Measurements from ENCODE around the gene SMIM26. TPM values are rescaled to one million over a fixed set of nuclear protein-coding genes. Genes with fewer than 3 reads are reported as not detected.

Gene SMIM26
- total RNA-seq, 8 experiments from 2014 or later: 85.4 to 177 (median 118) TPM

DNA sequence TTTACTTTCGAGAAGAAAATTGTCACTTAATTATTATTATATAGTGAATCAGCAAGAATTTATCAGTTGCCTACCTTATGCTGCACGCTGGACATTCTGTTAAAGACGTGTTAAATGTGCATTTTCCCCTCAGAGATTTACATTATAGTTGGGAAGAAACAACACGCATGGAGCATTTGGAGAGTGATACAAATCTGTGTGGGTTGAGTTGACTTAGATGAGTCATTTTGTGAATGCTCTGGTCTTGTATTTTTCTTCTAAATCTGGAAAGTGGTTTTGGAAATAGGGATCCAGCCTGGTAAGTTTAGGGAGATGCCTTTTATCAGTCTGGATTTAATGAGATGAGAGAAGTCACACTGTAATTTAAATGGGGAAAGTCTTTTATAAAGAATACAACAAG is 24.0 kb upstream of the SMIM26 start:
- Histone ChIP-seq H3K4me3 (no peak overlapping the region), H3K4me1 (replicated peaks in 1 of 2) (no peaks in the 10 kb centered on the region), H3K27ac (no peak overlapping the region)
- in situ Hi-C loops (cut with MboI; ENCODE audit: low pct_unique_long_range_greater_than_20kb in 2 of 9, low sequenced_read_pairs in 9 of 9, unreplicated experiment in 9 of 9): no loop called here
- WGBS, 10 experiments: 42 to 100% (median 93%) methylated on average over 1 to 4 of the region's 4 CpGs; no CpG with 5 or more reads in 3 of the 10 experiments
- no peak for ATAC-seq (replicated peaks in 6 of 8)

DNA sequence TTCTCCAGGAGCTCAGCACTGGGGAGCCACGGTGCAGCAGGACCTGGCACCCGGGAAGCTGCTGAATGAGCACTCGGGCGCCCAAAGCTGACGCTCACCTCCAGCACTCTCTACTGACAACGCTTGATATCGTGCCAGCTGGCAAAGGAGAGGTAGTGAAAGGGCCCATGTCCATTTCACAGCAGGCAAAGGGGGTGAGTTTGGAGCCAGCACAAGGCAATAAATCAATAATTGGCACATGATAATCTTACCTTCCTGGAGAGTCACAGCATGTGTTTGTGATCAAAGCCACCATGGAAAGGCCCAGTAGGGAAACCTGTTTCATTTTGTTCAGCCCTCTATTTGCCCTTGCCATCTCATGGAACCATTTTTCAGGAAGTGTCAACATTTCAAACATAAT is 23.3 kb upstream of the SMIM26 start:
- no peak for ATAC-seq (replicated peaks in 6 of 8)
- Histone ChIP-seq H3K4me3 (no peak overlapping the region), H3K4me1 (replicated peaks in 1 of 2) (no peaks in the 10 kb centered on the region), H3K27ac (no peak overlapping the region)
- WGBS, 10 experiments: 78 to 98% (median 90%) methylated on average over 2 to 7 of the region's 7 CpGs; no CpG with 5 or more reads in 5 of the 10 experiments
- in situ Hi-C loops (cut with MboI; ENCODE audit: low pct_unique_long_range_greater_than_20kb in 2 of 9, low sequenced_read_pairs in 9 of 9, unreplicated experiment in 9 of 9): no loop called here

DNA sequence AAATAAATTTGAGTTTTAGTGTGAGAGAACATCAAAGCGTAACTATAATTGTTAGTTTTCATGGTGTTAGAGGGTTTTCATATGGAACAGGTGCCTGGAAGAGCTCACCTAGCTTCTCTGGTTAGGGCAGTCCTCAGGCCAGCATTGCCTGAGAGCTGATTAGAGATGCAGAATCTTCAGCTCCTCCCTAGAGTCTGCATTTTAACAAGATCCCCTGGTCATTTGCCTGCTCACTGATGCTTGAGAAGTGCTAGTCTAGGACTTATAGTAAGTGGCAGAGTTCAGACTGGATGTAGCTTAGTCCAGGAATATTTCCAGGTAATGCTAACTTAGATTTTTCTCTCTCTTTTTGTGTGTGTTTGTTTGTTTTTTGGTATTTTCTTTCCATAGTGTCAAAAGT is 21.7 kb upstream of the SMIM26 start:
- WGBS, 10 experiments: 83 to 100% (median 100%) methylated on average over 1 of the region's 1 CpG; no CpG with 5 or more reads in 4 of the 10 experiments
- peak in 1 of 8 experiments; percentile 48 for ATAC-seq (replicated peaks in 6 of 8)
- no peak overlapping the region for H3K27ac ChIP-seq
- no peaks in the 10 kb centered on the region for H3K4me1 ChIP-seq (replicated peaks in 1 of 2)
- no peak overlapping the region for H3K4me3 ChIP-seq
- in situ Hi-C loops (cut with MboI; ENCODE audit: low pct_unique_long_range_greater_than_20kb in 2 of 9, low sequenced_read_pairs in 9 of 9, unreplicated experiment in 9 of 9): no loop called here

DNA sequence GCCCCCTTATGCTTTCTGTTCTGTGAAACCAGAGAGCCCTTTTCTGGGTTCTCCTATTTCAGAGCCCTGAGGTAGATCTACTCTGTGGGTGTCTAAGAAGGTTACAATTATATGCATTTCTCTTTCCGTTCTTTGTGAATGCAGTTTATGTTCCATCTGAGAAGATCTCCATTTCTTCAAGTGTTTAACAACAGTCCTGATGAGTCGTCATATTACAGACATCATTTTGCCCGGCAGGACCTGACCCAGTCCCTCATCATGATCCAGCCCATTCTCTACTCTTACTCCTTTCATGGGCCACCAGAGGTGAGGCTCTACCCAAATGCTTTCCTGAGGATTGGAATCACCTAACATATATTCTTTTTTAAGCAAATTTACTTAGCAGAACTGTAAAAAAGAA is 18.8 kb upstream of the SMIM26 start:
- no peak overlapping the region for H3K27ac ChIP-seq
- in situ Hi-C loops (cut with MboI; ENCODE audit: low pct_unique_long_range_greater_than_20kb in 2 of 9, low sequenced_read_pairs in 9 of 9, unreplicated experiment in 9 of 9): no loop called here
- no peaks in the 10 kb centered on the region for H3K4me1 ChIP-seq (replicated peaks in 1 of 2)
- H3K4me3 ChIP-seq: no peak overlapping the region
- ATAC-seq (replicated peaks in 6 of 8): no peak
- WGBS, 10 experiments: 90 to 100% (median 95%) methylated on average over 1 to 3 of the region's 3 CpGs; no CpG with 5 or more reads in 3 of the 10 experiments

DNA sequence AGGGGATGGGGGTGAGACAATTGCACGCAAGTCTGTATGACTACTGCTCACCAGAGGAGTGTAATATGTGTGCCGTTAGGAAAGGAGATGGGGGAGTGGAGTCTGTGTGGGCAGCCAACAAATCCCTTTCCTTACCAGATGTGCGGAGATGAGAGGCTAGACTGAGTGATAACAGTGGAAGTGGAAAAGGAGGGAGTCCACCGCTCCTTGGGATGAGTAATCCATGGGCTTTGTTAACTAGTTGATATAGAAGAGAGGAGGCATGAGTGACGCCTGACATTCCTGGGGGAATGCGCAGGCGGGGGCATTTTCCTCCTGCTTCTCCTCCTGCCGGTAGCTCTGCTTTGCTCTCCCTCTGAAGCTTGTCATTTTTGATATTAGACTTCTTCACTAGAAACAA is 13.5 kb upstream of the SMIM26 start:
- H3K4me3 ChIP-seq: no peak overlapping the region
- in situ Hi-C loops (cut with MboI; ENCODE audit: low pct_unique_long_range_greater_than_20kb in 2 of 9, low sequenced_read_pairs in 9 of 9, unreplicated experiment in 9 of 9): no loop called here
- WGBS, 10 experiments: 73 to 100% (median 92%) methylated on average over 1 to 6 of the region's 8 CpGs; no CpG with 5 or more reads in 4 of the 10 experiments

DNA sequence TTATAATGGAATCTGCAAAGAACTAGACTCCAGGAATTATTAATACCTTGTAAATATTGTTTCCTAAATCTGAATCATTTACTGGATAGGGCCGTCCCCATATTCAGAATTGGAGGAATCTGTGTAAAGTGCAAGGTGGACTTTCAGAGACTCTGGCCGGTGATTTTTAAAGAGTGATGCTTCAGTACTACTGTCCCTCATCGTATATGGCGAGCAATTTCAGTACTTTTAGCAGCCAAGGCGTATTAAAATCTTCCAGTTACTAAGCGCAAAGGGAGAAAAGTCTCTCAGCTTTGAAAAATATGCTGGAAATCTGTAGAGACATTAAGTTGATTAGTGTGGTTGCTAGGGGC is 483 bp downstream of the SMIM26 start:
- ATAC-seq (replicated peaks in 6 of 8): peak; percentile 18 to 56 (median 32)
- in situ Hi-C loops (cut with MboI; ENCODE audit: low pct_unique_long_range_greater_than_20kb in 2 of 9, low sequenced_read_pairs in 9 of 9, unreplicated experiment in 9 of 9): no loop called here

More for the DNA sequence above, 13.5 kb upstream of the SMIM26 start:
- ATAC-seq (replicated peaks in 6 of 8): no peak
- Histone ChIP-seq H3K27ac (no peak overlapping the region), H3K4me1 (replicated peaks in 1 of 2) (no peaks in the 10 kb centered on the region)

DNA sequence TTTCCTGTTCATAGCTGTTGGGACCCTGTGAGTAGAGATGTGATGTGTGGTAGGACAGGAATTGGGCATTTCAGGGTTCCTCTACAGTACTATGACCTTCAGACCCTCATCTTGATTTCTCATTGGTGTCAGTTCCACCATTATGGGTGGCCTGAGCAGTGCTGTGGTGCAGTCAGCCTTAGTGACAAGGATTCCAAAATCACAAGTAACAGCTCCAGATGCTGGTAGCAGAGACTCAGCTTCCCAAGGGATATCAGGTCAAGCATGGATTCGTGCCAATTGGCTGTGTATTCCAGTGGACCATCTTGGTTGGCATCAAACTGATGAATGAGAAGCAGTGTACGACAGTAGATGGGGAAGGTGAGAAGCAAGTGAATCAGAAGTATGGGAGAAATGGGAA is 3.8 kb downstream of the SMIM26 start:
- H3K4me1 ChIP-seq (replicated peaks in 1 of 2): peaks cover 3 to 8% of the 10 kb centered on the region in 2 donors
- no peak overlapping the region for H3K4me3 ChIP-seq
- no peak for ATAC-seq (replicated peaks in 6 of 8)
- WGBS, 10 experiments: 60 to 100% (median 87%) methylated on average over 1 to 2 of the region's 2 CpGs; no CpG with 5 or more reads in 4 of the 10 experiments
- no peak overlapping the region for H3K27ac ChIP-seq
- in situ Hi-C loops (cut with MboI; ENCODE audit: low pct_unique_long_range_greater_than_20kb in 2 of 9, low sequenced_read_pairs in 9 of 9, unreplicated experiment in 9 of 9): no loop called here

More for the DNA sequence above, 483 bp downstream of the SMIM26 start:
- 0 to 9% (median 0%) methylated on average over 1 to 6 of the region's 6 CpGs; no CpG with 5 or more reads in 1 of the 10 experiments for WGBS, 10 experiments
- peaks cover 3 to 8% of the 10 kb centered on the region in 2 donors for H3K4me1 ChIP-seq (replicated peaks in 1 of 2)
- peak overlapping the region; percentile 89 for H3K27ac ChIP-seq
- H3K4me3 ChIP-seq: peak overlapping the region; percentile 64 to 84 (median 77)

DNA sequence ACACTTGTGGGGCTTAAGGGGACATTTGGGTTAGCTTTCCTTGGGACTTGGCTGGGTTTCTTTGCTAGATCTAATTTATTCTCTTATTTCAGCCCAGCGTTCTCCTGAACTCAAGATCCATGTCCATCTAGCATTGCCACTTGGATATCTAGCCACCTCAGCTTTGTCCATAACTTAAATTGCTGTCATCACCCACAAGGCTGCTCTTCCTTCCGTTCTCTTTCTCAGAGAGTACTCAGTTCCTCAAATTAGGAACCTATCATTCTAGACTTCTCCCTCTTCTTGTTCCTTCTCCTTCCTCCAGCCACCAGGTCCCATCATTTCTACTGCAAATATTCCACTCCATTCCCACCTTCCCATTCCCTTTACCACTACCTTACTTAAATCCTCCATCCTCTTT is 4.3 kb downstream of the SMIM26 start:
- no peak overlapping the region for H3K4me3 ChIP-seq
- in situ Hi-C loops (cut with MboI; ENCODE audit: low pct_unique_long_range_greater_than_20kb in 2 of 9, low sequenced_read_pairs in 9 of 9, unreplicated experiment in 9 of 9): no loop called here
- no peak overlapping the region for H3K27ac ChIP-seq
- no peak for ATAC-seq (replicated peaks in 6 of 8)
- peaks cover under 1 to 5% of the 10 kb centered on the region in 2 donors for H3K4me1 ChIP-seq (replicated peaks in 1 of 2)
- WGBS, 10 experiments: 73 to 100% (median 97%) methylated on average over 1 to 2 of the region's 2 CpGs; no CpG with 5 or more reads in 2 of the 10 experiments

DNA sequence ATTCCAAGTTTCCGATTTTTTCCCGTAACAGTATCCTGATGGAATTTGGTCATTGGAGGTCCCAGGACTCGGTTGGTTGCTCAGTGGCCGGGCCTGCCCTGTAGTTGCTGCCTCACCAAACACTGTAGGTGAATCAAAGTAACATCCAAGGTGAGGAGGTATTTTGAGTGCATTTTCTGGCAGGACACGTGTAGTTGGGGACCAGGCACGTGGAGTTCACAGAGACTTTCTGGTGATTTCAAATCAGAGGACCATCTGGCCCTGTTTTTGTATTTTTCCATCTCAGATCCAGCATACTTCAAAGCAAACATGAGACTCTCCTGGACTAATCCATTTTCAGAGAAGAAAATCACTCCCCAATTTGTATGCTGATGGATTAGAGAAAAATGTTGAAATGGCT is 10.7 kb downstream of the SMIM26 start:
- no peak overlapping the region for H3K27ac ChIP-seq
- in situ Hi-C loops (cut with MboI; ENCODE audit: low pct_unique_long_range_greater_than_20kb in 2 of 9, low sequenced_read_pairs in 9 of 9, unreplicated experiment in 9 of 9): no loop called here
- peaks cover 0 to 4% of the 10 kb centered on the region in 2 donors for H3K4me1 ChIP-seq (replicated peaks in 1 of 2)
- ATAC-seq (replicated peaks in 6 of 8): no peak
- H3K4me3 ChIP-seq: no peak overlapping the region
- 67 to 100% (median 83%) methylated on average over 1 to 6 of the region's 6 CpGs; no CpG with 5 or more reads in 2 of the 10 experiments for WGBS, 10 experiments

DNA sequence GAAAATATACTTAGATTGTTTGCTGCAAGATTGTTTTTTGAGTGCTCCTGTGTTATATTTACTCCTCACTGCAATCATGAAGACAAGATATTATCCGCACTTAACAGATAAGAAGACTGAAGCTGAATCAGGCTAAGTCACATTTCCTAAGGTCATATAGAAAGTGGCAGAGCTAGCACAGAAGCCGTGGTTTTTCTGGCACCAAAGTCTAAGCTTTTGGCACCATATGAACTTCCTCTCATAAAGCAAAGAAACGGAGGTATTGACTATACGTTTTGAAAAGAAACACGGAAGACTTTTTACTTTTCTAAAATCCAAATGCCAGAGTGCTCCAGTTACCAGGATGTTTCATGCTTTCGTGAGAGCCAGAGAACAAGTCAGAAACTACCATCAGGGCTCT is 11.3 kb downstream of the SMIM26 start:
- peaks cover 0 to 4% of the 10 kb centered on the region in 2 donors for H3K4me1 ChIP-seq (replicated peaks in 1 of 2)
- no peak overlapping the region for H3K27ac ChIP-seq
- peak in 1 of 8 experiments; percentile 4 for ATAC-seq (replicated peaks in 6 of 8)
- no peak overlapping the region for H3K4me3 ChIP-seq
- 50 to 100% (median 85%) methylated on average over 1 to 6 of the region's 6 CpGs; no CpG with 5 or more reads in 1 of the 10 experiments for WGBS, 10 experiments
- in situ Hi-C loops (cut with MboI; ENCODE audit: low pct_unique_long_range_greater_than_20kb in 2 of 9, low sequenced_read_pairs in 9 of 9, unreplicated experiment in 9 of 9): no loop called here

DNA sequence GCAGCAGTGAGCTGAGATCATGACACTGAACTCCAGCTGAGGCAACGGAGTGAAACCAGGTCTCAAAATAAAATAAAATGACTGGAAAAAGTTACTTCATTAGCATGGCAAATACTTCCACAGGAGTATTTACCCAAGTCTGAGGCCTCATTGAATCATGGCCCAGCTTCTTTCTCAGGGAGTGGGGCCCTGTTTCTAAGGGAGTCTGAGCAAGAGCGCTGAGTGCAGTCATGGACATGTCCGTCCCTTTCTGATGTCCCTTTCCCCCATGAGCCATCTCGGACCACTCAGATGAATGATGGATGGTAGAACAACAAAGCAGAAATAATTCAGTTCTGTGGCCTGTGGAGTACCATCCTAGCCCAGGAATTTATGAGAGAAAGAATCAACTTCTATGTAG is 12.8 kb downstream of the SMIM26 start:
- Histone ChIP-seq H3K4me1 (replicated peaks in 1 of 2) (peaks cover 8 to 15% of the 10 kb centered on the region in 2 donors), H3K4me3 (no peak overlapping the region), H3K27ac (no peak overlapping the region)
- peak in 4 of 8 experiments; percentile 36 to 88 (median 54) for ATAC-seq (replicated peaks in 6 of 8)
- 36 to 83% (median 64%) methylated on average over 1 to 4 of the region's 4 CpGs; no CpG with 5 or more reads in 4 of the 10 experiments for WGBS, 10 experiments
- in situ Hi-C loops (cut with MboI; ENCODE audit: low pct_unique_long_range_greater_than_20kb in 2 of 9, low sequenced_read_pairs in 9 of 9, unreplicated experiment in 9 of 9): no loop called here

DNA sequence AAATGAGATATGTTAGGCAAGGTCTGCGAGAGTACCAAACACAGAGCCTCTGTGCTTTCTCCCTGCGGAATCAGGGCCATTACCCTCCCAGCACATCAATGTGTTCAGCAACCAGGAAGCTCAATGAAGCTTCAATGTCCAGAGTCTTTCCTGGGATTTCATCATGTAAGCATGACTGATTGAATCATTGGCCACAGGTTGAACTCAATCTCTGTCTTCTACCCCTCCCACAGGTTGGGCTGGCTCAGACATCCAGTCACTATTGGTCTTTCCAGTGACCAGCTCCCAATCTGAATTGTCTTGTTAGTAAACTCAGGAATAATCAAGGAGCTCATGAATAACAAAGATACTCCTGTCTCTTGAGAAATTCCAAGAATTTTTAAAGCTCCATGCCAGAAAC is 17.9 kb downstream of the SMIM26 start:
- WGBS, 10 experiments: 0 to 50% (median 40%) methylated on average over 1 of the region's 2 CpGs; no CpG with 5 or more reads in 7 of the 10 experiments
- Histone ChIP-seq H3K27ac (peak overlapping the region; percentile 81 to 92), H3K4me1 (replicated peaks in 1 of 2) (peaks cover 18 to 25% of the 10 kb centered on the region in 2 donors), H3K4me3 (no peak overlapping the region)
- ATAC-seq (replicated peaks in 6 of 8): peak in 5 of 8 experiments; percentile 21 to 69 (median 45)
- in situ Hi-C loops (cut with MboI; ENCODE audit: low pct_unique_long_range_greater_than_20kb in 2 of 9, low sequenced_read_pairs in 9 of 9, unreplicated experiment in 9 of 9): no loop called here

DNA sequence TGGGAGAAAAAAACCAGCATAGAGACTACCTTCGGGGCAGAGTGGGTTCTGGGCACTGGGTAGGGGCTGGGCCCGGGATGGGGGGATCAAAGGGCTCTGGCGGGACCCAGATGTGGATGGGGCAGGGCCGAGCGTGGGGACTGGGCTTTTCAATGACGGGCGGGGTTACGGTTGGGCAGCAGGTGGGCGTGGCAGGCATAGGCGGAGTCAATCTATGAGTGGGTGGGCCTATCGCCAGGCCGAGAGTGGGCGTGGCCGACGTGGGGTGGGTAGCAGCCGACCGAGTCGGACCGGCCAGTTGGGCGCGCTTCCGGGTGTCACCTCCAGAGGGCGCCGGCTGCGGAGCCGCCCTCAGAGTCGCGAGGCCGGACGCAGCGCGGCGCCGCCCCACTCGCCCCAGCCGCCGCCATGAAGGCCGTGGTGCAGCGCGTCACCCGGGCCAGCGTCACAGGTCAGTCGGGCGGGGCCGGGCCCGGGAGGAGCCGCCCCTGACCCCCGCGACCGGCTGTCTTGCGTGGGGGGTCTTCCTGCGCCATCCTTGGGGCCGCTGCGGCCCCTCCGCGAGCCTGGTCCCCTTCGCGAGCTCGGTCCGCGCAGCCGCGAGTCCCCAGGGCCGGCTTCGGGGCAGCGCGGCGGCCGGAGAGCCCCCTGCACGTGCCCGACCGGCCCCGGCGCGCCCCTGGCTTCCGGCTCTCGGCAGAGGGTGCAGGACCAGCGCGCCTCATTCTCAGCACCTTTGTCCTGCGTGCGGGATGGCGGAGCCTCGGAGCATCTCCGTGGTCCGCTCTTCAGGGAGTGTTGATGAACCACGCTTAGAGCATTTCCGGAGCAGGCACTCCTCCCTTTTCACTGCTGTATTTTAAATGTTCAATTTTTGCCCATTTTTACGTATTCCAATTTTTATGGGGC is 20.7 kb downstream of the SMIM26 start, which contains the start of gene DTD1:
TSS of gene DTD1 (plus strand) at position 390 of the 909 bp plus-strand sequence. CDS start at position 409, 19 bp downstream.
- in situ Hi-C loops (cut with MboI; ENCODE audit: low pct_unique_long_range_greater_than_20kb in 2 of 9, low sequenced_read_pairs in 9 of 9, unreplicated experiment in 9 of 9): no loop called here
- peak; percentile 75 to 89 (median 84) for ATAC-seq (replicated peaks in 6 of 8)
- Histone ChIP-seq H3K4me1 (replicated peaks in 1 of 2) (peaks cover 30 to 43% of the 10 kb centered on the region in 2 donors), H3K27ac (peak within 1 kb of the TSS; percentile 95 to 96), H3K4me3 (peak within 1 kb of the TSS; percentile 64 to 89 (median 72))
- WGBS, 10 experiments: 0 to 7% (median 2%) methylated on average over 2 to 13 of the region's 88 CpGs; no CpG with 5 or more reads in 5 of the 10 experiments

Measured in motor neuron (in vitro differentiated cells).